ENCODE data around the gene FIBP. TPM values are rescaled to one million over a fixed set of nuclear protein-coding genes. Genes with fewer than 3 reads are reported as not detected.

Gene FIBP
- total and polyA plus RNA-seq, 2 of the 8 experiments (the other 6 are each of a cell fraction or from before 2014, with no cell fraction given): 74.3 to 173 TPM

GRCh38 chr11:65886826-65887722, 1.2 kb downstream of the FIBP start:
- H3K27me3 ChIP-seq (replicated peaks in 1 of 4; ENCODE audit: control insufficient read depth in 3 of 4, extremely low read depth in 1 of 4, insufficient read depth in 3 of 4, low read length in 3 of 4): peaks cover 0 to 14% (median 8%) of the 10 kb centered on the region in 4 experiments; a peak in 6 of 7 replicates
- no peak overlapping the region for H3K4ac ChIP-seq (replicated peaks; ENCODE audit: insufficient read length, low read depth, low read length)
- 86% methylated on average over 10 of the region's 14 CpGs; no CpG with 5 or more reads in 1 of the 2 experiments for WGBS, 2 experiments (ENCODE audit: extremely low coverage in 1 of 2, insufficient coverage in 1 of 2, insufficient read length in 1 of 2, insufficient replicate concordance in 2 of 2, low coverage in 1 of 2, low lambda C conversion rate in 2 of 2, missing lambda C conversion rate in 1 of 2)
- peaks cover 8 to 22% (median 18%) of the 10 kb centered on the region in 4 experiments; a peak in 7 of 8 replicates for H3K36me3 ChIP-seq (ENCODE audit: control insufficient read depth in 2 of 4, insufficient read depth in 4 of 4, low read length in 3 of 4)
- TF ChIP-seq SIN3A (conservative IDR thresholded peaks at IDR 0.05 in 1 of 2, IDR thresholded peaks at IDR 0.05 in 1 of 2; ENCODE audit: low read depth in 1 of 2, low read length in 2 of 2) (no peak), CBX8 (IDR thresholded peaks at IDR 0.05; ENCODE audit: borderline replicate concordance, low read depth, low read length) (no peak), SAP30 (IDR thresholded peaks at IDR 0.05; ENCODE audit: insufficient read depth, insufficient replicate concordance, low read length) (no peak), TBP (IDR thresholded peaks at IDR 0.05; ENCODE audit: low read depth, low read length) (no peak), PHF8 (conservative IDR thresholded peaks at IDR 0.05; ENCODE audit: low read depth, low read length) (no peak), BCL11A (IDR thresholded peaks at IDR 0.05; ENCODE audit: low read depth in 2 of 2, low read length in 2 of 2) (no peak)
- H4K8ac ChIP-seq (ENCODE audit: extremely low read depth, insufficient read depth, low read length): no peak overlapping the region
- H2BK5ac ChIP-seq (ENCODE audit: low read depth, low read length): 0 out of 2 replicates have a peak overlapping the region, but pooled peaks have one; percentile 87
- H3K4me3 ChIP-seq (ENCODE audit: extremely low read depth in 1 of 4, insufficient read depth in 2 of 4, low read depth in 3 of 4, low read length in 4 of 4): peak overlapping the region; percentile 73 to 84 (median 79)
- H3K4me2 ChIP-seq (ENCODE audit: insufficient read depth in 1 of 2, low read depth in 2 of 2, low read length in 2 of 2): peak overlapping the region; percentile 94 to 97
- no peaks in the 10 kb centered on the region for H3K9me3 ChIP-seq (ENCODE audit: insufficient read depth in 2 of 2, low read depth in 1 of 2, low read length in 1 of 2)
- no peak overlapping the region for H2BK20ac ChIP-seq (ENCODE audit: low read length)
- no peak overlapping the region for H3K18ac ChIP-seq (ENCODE audit: extremely low read depth, low read length)
- no peak overlapping the region for H2BK15ac ChIP-seq (ENCODE audit: low read length)
- peak overlapping the region in 2 of 4 experiments; percentile 58 to 69; a peak in 2 of 7 replicates for H3K9ac ChIP-seq (replicated peaks in 1 of 4; ENCODE audit: extremely low read depth in 1 of 4, low read depth in 3 of 4, low read length in 3 of 4)
- no peak overlapping the region for H3K56ac ChIP-seq (replicated peaks; ENCODE audit: insufficient read length, low read depth, low read length)
- 0 out of 2 replicates have a peak overlapping the region, but pooled peaks have one; percentile 75 for H3K27ac ChIP-seq (ENCODE audit: low read depth, low read length)
- no peak overlapping the region for H2BK12ac ChIP-seq (ENCODE audit: low read depth, low read length)
- H4K20me1 ChIP-seq (replicated peaks in 1 of 2; ENCODE audit: control insufficient read depth in 1 of 2, insufficient read depth in 2 of 2, low read length in 2 of 2): peaks cover 6 to 7% of the 10 kb centered on the region in 2 experiments
- ChIA-PET POLR2A (ENCODE audit: partially characterized antibody) (interaction anchor here (0.6 to 39.7 kb wide), 8 partner anchors 16 to 175 kb away, joined by 3 to 1071 read pairs (median 4); partner anchors contain the start of genes CFL1, EFEMP2, KAT5 and MUS81), CTCF (ENCODE audit: partially characterized antibody) (interaction anchor here (0.6 to 19.6 kb wide), 34 partner anchors 10 to 224 kb away, joined by 3 to 283 read pairs (median 8); partner anchors contain the start of genes AP5B1, CFL1, CTSW and EFEMP2)
- H2AFZ ChIP-seq (ENCODE audit: low read length): no peak overlapping the region
- H3K14ac ChIP-seq (ENCODE audit: insufficient read length): no peak overlapping the region
- H3K23ac ChIP-seq (ENCODE audit: insufficient read length): no peak overlapping the region
- no peak for DNase-seq (ENCODE audit: low read depth in 1 of 2, low spot score in 2 of 2)
- H4K91ac ChIP-seq (replicated peaks; ENCODE audit: insufficient read length, low read length): no peak overlapping the region
- H3K79me2 ChIP-seq (ENCODE audit: control insufficient read depth in 1 of 2, insufficient read depth in 2 of 2, low read length in 2 of 2): peaks cover 0 to 4% of the 10 kb centered on the region in 2 experiments; a peak in 1 of 4 replicates
- peaks cover 0 to 19% (median 11%) of the 10 kb centered on the region in 4 experiments; a peak in 5 of 7 replicates for H3K4me1 ChIP-seq (replicated peaks in 1 of 4; ENCODE audit: control insufficient read depth in 3 of 4, insufficient read depth in 4 of 4, low read length in 3 of 4)
- H2BK120ac ChIP-seq (replicated peaks; ENCODE audit: low read depth, low read length): no peak overlapping the region
- H3K79me1 ChIP-seq (ENCODE audit: low read depth, low read length): no peaks in the 10 kb centered on the region
- H4K5ac ChIP-seq (ENCODE audit: insufficient read length, low read depth, low read length): no peak overlapping the region
- FAIRE-seq: no peak
- H3K23me2 ChIP-seq (ENCODE audit: low read depth, low read length): peaks cover 25% of the 10 kb centered on the region
- no peak overlapping the region for H2AK5ac ChIP-seq (ENCODE audit: low read depth, low read length)
